CD4-positive, alpha-beta T cell (primary cell): Measurements from ENCODE around the gene D2HGDH. TPM values are rescaled to one million over a fixed set of nuclear protein-coding genes. Genes with fewer than 3 reads are reported as not detected.

Source experiments
- ATAC-seq: fragments of 200-7000 bp; cut with Tn5 transposase; one replicate; pipeline ENCODE4 v1.10.0; 2022; ENCODE audit warnings: mild to moderate bottlenecking; ENCODE audit not compliant: poor library complexity
- CTCF ChIA-PET: fragments of 350-600 bp; sonication (Branson Sonifier 250); formaldehyde crosslinking; loops from one replicate; lab custom pipeline; 2021; ENCODE audit warnings: antibody characterized with exemption, inconsistent platforms; lab: Charles Lee
- POLR2A ChIA-PET: fragments of 350-600 bp; sonication (Branson Sonifier 250); formaldehyde crosslinking; loops from one replicate; lab custom pipeline; 2021; ENCODE audit warnings: antibody characterized with exemption, inconsistent platforms; lab: Charles Lee
- DNase-seq, 14 experiments: peaks; one replicate each; pipeline ENCODE4 v3.0.0-alpha.2; 2013 to 2020; ENCODE audit warnings: mixed read lengths in 2 of 14
- H3K27ac ChIP-seq, 2 donors: one replicate each; pipeline versions ENCODE4 v1.5.1 to v1.7.0; 2013; ENCODE audit warnings: low read length in 2 of 2, low read depth in 1 of 2, mild to moderate bottlenecking in 1 of 2
- H3K27me3 ChIP-seq, 2 experiments: 1 replicate in 1 of 2; 2 replicates in 1 of 2; pipeline versions ENCODE4 v1.6.1 to v1.7.0; 2013; ENCODE audit warnings: low read length in 2 of 2, control low read depth in 1 of 2, mild to moderate bottlenecking in 1 of 2, moderate library complexity in 1 of 2; ENCODE audit not compliant: insufficient read depth in 2 of 2, control insufficient read depth in 1 of 2
- H3K36me3 ChIP-seq: one replicate; pipeline ENCODE4 v1.6.1; 2013; ENCODE audit warnings: low read length, control low read depth; ENCODE audit not compliant: insufficient read depth
- H3K4me1 ChIP-seq: one replicate; pipeline ENCODE4 v1.6.1; 2013; ENCODE audit warnings: low read length, control low read depth; ENCODE audit not compliant: insufficient read depth
- H3K4me3 ChIP-seq: one replicate; pipeline ENCODE4 v1.5.1; 2013; ENCODE audit warnings: mild to moderate bottlenecking, low read length, moderate library complexity
- H3K9me3 ChIP-seq, 2 experiments: 1 replicate in 1 of 2; 2 replicates in 1 of 2; pipeline versions ENCODE4 v1.6.1 to v1.7.0; 2013; ENCODE audit warnings: low read length in 2 of 2, mild to moderate bottlenecking in 2 of 2, control low read depth in 1 of 2, moderate library complexity in 1 of 2; ENCODE audit not compliant: control insufficient read depth in 1 of 2, insufficient read depth in 1 of 2
- H3K27ac Mint-ChIP-seq: one replicate; pipeline ENCODE4 v1.8.0; 2020; ENCODE audit warnings: mixed read lengths
- H3K27me3 Mint-ChIP-seq: one replicate; pipeline ENCODE4 v1.8.0; 2021; ENCODE audit warnings: mixed read lengths
- H3K36me3 Mint-ChIP-seq: one replicate; pipeline ENCODE4 v1.8.0; 2021; ENCODE audit warnings: low read depth, mixed read lengths
- H3K4me1 Mint-ChIP-seq: one replicate; pipeline ENCODE4 v1.8.0; 2021; ENCODE audit warnings: low read depth, mixed read lengths
- H3K4me3 Mint-ChIP-seq: one replicate; pipeline ENCODE4 v1.8.0; 2020; ENCODE audit warnings: mild to moderate bottlenecking, mixed read lengths
- H3K9me3 Mint-ChIP-seq: one replicate; pipeline ENCODE4 v1.8.0; 2020; ENCODE audit warnings: mixed read lengths
- CTCF ChIP-seq: fragments of 200-600 bp; IDR thresholded peaks from one replicate; pipeline ENCODE4 v1.8.0; 2022; ENCODE audit warnings: antibody characterized with exemption, mild to moderate bottlenecking
- intact Hi-C, 2 experiments: fragments of 100-400 bp; cut with DNase I in 1 of 2; cut with micrococcal nuclease in 1 of 2; formaldehyde crosslinking; loops; one replicate each; pipeline versions ENCODE4 v1.15.1 to v1.9.0; 2023 to 2025; cut with DNase I, micrococcal nuclease
- total RNA-seq, 174 experiments: library from RNA in 2 of 174; stranded (reverse) in 2 of 174; gene quantifications; one replicate each; pipeline ENCODE4 v1.2.3 and lab custom pipeline; 2021 to 2026

Gene D2HGDH
- total RNA-seq, 2 experiments from 2014 or later, result 27.6 to 30.6 TPM

GRCh38 chr2:241686650-241687425, 47.6 kb upstream of the D2HGDH start, which contains the start of gene DTYMK:
TSS of gene DTYMK (minus strand) at chr2:241686815. CDS start at chr2:241686783, 32 bp downstream.
- ChIA-PET CTCF (interaction anchor here (1.4 to 1.5 kb wide), 3 partner anchors 15 to 192 kb away, joined by 3 to 17 read pairs (median 4); partner anchors contain the start of gene ING5), POLR2A (interaction anchor here (0.6 to 5.7 kb wide), 12 partner anchors 10 to 1100 kb away, joined by 3 to 179 read pairs (median 8); partner anchors contain the start of genes CAPN10, D2HGDH, HDLBP and ING5)
- peak within 1 kb of the TSS; percentile 84 for H3K27ac Mint-ChIP-seq

GRCh38 chr2:241689306-241689705, 45.1 kb upstream of the D2HGDH start:
- peaks cover 38% of the 10 kb centered on the region for H3K4me1 Mint-ChIP-seq

More at GRCh38 chr2:241686650-241687425, 47.6 kb upstream of the D2HGDH start, which contains the start of gene DTYMK:
- Histone ChIP-seq H3K27me3 (no peaks in the 10 kb centered on the region), H3K27ac (peak within 1 kb of the TSS; percentile 60 to 85), H3K4me1 (peaks cover 37% of the 10 kb centered on the region), H3K9me3 (no peaks in the 10 kb centered on the region), H3K36me3 (peaks cover 19% of the 10 kb centered on the region), H3K4me3 (peak within 1 kb of the TSS; percentile 84)
- TF ChIP-seq CTCF, result no peak
- intact Hi-C loops, result loop anchor here (1.0 to 10.0 kb wide), 11 partner anchors 14 to 1100 kb away; partner anchors contain the start of genes ATG4B (in 2 of the 2), THAP4 (in 2 of the 2), CAPN10 (in 1 of the 2) and D2HGDH (in 1 of the 2)
- Mint-ChIP-seq H3K36me3 (peaks cover 42% of the 10 kb centered on the region), H3K4me3 (peak within 1 kb of the TSS; percentile 95), H3K9me3 (no peaks in the 10 kb centered on the region), H3K4me1 (peaks cover 38% of the 10 kb centered on the region), H3K27me3 (no peaks in the 10 kb centered on the region)
- ATAC-seq, result peak; percentile 90
- DNase-seq, result peak; percentile 89 to 98 (median 95)

More at GRCh38 chr2:241689306-241689705, 45.1 kb upstream of the D2HGDH start:
- ATAC-seq (peak; percentile 43), DNase-seq (peak in 5 of 14 experiments; percentile 15 to 55 (median 38))
- Histone ChIP-seq H3K27ac (no peak overlapping the region), H3K36me3 (peaks cover 26% of the 10 kb centered on the region), H3K4me3 (no peak overlapping the region), H3K4me1 (peaks cover 37% of the 10 kb centered on the region), H3K9me3 (no peaks in the 10 kb centered on the region), H3K27me3 (no peaks in the 10 kb centered on the region)
- no peaks in the 10 kb centered on the region for H3K27me3 Mint-ChIP-seq
- no peaks in the 10 kb centered on the region for H3K9me3 Mint-ChIP-seq
- ChIA-PET CTCF (interaction anchor here (2.0 to 2.3 kb wide), 2 partner anchors 9 to 13 kb away, joined by 9 to 15 read pairs; partner anchors contain the start of gene ING5), POLR2A (interaction anchor here (0.6 to 5.7 kb wide), 4 partner anchors 10 to 47 kb away, joined by 3 to 179 read pairs (median 6); partner anchors contain the start of genes D2HGDH and ING5)
- no peak for TF ChIP-seq CTCF
- intact Hi-C loops, result loop anchor here (5.0 to 10.0 kb wide), 4 partner anchors 55 to 1102 kb away; partner anchors contain the start of genes ATG4B (in 1 of the 2), CAPN10 (in 1 of the 2), FARP2 (in 1 of the 2) and THAP4 (in 1 of the 2)
- peak overlapping the region; percentile 78 for H3K27ac Mint-ChIP-seq
- peak overlapping the region; percentile 79 for H3K4me3 Mint-ChIP-seq
- H3K36me3 Mint-ChIP-seq, result peaks cover 37% of the 10 kb centered on the region
